ENCODE results near the gene MAP3K5. TPM values are rescaled to one million over a fixed set of nuclear protein-coding genes. Genes with fewer than 3 reads are reported as not detected.
A peak's percentile ranks its signal among the peaks of the same experiment; 100 is the strongest.
"Not testable (repeated sequence)": the region's sequence is repeated elsewhere in the genome, so short reads cannot be mapped to it uniquely, and the experiment has no call there.

The MAP3K5 gene
- total RNA-seq, 1 donor from 2014 or later: 24.4 TPM

- TF ChIP-seq, protein P1, sequence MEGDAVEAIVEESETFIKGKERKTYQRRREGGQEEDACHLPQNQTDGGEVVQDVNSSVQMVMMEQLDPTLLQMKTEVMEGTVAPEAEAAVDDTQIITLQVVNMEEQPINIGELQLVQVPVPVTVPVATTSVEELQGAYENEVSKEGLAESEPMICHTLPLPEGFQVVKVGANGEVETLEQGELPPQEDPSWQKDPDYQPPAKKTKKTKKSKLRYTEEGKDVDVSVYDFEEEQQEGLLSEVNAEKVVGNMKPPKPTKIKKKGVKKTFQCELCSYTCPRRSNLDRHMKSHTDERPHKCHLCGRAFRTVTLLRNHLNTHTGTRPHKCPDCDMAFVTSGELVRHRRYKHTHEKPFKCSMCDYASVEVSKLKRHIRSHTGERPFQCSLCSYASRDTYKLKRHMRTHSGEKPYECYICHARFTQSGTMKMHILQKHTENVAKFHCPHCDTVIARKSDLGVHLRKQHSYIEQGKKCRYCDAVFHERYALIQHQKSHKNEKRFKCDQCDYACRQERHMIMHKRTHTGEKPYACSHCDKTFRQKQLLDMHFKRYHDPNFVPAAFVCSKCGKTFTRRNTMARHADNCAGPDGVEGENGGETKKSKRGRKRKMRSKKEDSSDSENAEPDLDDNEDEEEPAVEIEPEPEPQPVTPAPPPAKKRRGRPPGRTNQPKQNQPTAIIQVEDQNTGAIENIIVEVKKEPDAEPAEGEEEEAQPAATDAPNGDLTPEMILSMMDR (IDR thresholded peaks at IDR 0.05): no peak
- peaks cover 6% of the 10 kb centered on the region for H3K9me3 Mint-ChIP-seq
- peaks cover 8% of the 10 kb centered on the region for H3K4me1 Mint-ChIP-seq
- H3K4me3 Mint-ChIP-seq: no peak overlapping the region
- H3K27ac Mint-ChIP-seq: no peak overlapping the region
- intact Hi-C loops (cut with micrococcal nuclease): no loop called here
- ATAC-seq (ENCODE audit: low read depth) (no peak), DNase-seq (no peak)
- peaks cover 87% of the 10 kb centered on the region for H3K36me3 Mint-ChIP-seq (ENCODE audit: low read depth)
- ChIA-PET CTCF (no interaction called here), POLR2A (no interaction called here)
- no peaks in the 10 kb centered on the region for H3K27me3 Mint-ChIP-seq
Observed at GRCh38 chr6:136586295-136586694, 206.0 kb downstream of the MAP3K5 start.

DNA sequence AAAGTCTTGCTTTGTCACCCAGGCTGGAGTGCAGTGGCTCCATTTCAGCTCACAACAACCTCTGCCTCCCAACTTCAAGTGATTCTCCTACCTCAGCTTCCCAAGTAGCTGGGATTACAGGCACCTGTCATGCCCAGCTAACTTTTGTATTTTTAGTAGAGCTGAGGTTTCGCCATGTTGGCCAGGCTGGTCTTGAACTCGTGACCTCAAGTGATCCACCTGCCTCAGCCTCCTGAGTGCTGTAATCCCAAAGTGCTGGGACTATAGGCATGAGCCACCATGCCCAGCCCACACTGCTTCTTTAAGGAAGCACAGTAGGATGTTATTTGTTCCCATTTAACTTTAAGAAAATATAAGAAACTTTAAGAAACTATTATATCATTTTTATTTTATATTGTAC, 206.8 kb downstream of the MAP3K5 start:
- H3K9me3 Mint-ChIP-seq; CTCF ChIA-PET; H3K27me3 Mint-ChIP-seq; ATAC-seq (ENCODE audit: low read depth); H3K4me3 Mint-ChIP-seq; H3K27ac Mint-ChIP-seq; H3K4me1 Mint-ChIP-seq; POLR2A ChIA-PET; intact Hi-C loops (cut with micrococcal nuclease); DNase-seq: not testable (repeated sequence)
- H3K36me3 Mint-ChIP-seq (ENCODE audit: low read depth): peaks cover 86% of the 10 kb centered on the region

- H3K9me3 Mint-ChIP-seq; H3K4me1 Mint-ChIP-seq; H3K4me3 Mint-ChIP-seq; DNase-seq; POLR2A ChIA-PET; ATAC-seq (ENCODE audit: low read depth); intact Hi-C loops (cut with micrococcal nuclease); H3K27ac Mint-ChIP-seq; H3K27me3 Mint-ChIP-seq: not testable (repeated sequence)
- peaks cover 86% of the 10 kb centered on the region for H3K36me3 Mint-ChIP-seq (ENCODE audit: low read depth)
- CTCF ChIA-PET: interaction anchor here (0.8 to 1.6 kb wide), 2 partner anchors 23 to 208 kb away, joined by 3 to 9 read pairs; partner anchors contain the start of gene MAP3K5
Observed at GRCh38 chr6:136584290-136584689, 208.0 kb downstream of the MAP3K5 start.

DNA sequence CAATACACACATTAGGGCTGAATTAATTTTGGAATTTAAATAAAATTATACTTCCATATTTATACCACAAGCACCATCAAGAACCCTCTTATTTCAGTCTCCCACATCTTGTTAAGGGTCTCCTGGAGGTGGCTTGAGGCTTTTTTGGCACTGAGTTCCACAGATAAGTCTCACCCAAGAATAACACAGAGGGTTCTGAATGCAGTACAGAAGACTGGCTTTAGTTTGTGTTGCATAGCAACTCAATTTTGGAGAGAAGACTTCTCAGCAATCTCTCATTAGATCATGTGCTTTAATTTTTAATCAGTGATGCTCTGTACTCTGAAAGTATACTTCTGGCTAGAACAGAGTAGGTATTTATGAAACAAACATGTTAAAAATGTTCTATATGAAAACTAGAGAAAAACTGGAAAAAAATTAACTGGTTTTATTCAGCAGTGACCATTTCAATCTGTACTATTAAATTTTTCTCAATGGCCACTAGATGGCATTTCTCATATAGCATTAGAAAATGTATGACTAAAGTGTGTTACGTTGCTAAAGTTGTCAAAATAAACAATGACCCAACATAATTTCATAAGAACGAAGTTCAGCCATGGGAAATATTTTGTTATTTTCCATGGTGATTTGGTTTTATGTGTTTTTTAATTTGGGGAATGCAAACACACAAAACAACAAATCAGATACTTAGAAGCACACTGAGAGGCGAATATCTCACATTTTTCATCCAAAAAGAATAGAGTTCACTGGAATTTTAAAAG, 209.4 kb downstream of the MAP3K5 start:
- Mint-ChIP-seq H3K36me3 (ENCODE audit: low read depth) (peaks cover 82% of the 10 kb centered on the region), H3K9me3 (no peaks in the 10 kb centered on the region), H3K4me3 (no peak overlapping the region), H3K27ac (no peak overlapping the region), H3K27me3 (no peaks in the 10 kb centered on the region), H3K4me1 (peaks cover 5% of the 10 kb centered on the region)
- CTCF ChIA-PET: interaction anchor here (0.9 to 1.6 kb wide), 2 partner anchors 24 to 209 kb away, joined by 4 to 9 read pairs; partner anchors contain the start of gene MAP3K5
- peak; percentile 28 for ATAC-seq (ENCODE audit: low read depth)
- POLR2A ChIA-PET: no interaction called here
- DNase-seq: no peak
- intact Hi-C loops (cut with micrococcal nuclease): loop anchor here (1.0 to 2.0 kb wide), 5 partner anchors 11 to 1058 kb away; no protein-coding TSS in a partner anchor
- TF ChIP-seq, protein P1 (IDR thresholded peaks at IDR 0.05): no peak

DNA sequence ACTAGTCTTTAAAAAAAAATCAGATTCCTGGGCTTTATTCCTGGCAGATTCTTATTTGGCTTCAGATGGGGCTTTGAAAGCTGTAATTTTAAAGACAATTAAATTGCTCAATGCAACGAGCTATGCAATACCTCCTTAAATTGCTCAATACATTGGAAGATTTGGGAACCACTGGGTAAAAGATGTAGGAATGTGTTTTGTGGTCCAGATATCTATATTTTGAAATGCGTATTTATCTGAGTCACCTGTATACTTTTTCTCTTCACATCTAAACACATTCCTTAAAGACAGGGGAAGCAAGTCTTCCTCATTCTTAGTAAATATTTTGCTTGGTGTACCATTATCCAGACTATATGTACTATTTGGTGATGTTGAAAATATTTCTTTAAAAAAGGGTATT, 212.5 kb downstream of the MAP3K5 start:
- no peak for ATAC-seq (ENCODE audit: low read depth)
- POLR2A ChIA-PET: no interaction called here
- Mint-ChIP-seq H3K4me3 (no peak overlapping the region), H3K9me3 (no peaks in the 10 kb centered on the region), H3K36me3 (ENCODE audit: low read depth) (peaks cover 89% of the 10 kb centered on the region), H3K27me3 (no peaks in the 10 kb centered on the region), H3K4me1 (no peaks in the 10 kb centered on the region), H3K27ac (no peak overlapping the region)
- TF ChIP-seq, protein P1 (IDR thresholded peaks at IDR 0.05): no peak
- DNase-seq: no peak
- CTCF ChIA-PET: no interaction called here
- intact Hi-C loops (cut with micrococcal nuclease): no loop called here

DNA sequence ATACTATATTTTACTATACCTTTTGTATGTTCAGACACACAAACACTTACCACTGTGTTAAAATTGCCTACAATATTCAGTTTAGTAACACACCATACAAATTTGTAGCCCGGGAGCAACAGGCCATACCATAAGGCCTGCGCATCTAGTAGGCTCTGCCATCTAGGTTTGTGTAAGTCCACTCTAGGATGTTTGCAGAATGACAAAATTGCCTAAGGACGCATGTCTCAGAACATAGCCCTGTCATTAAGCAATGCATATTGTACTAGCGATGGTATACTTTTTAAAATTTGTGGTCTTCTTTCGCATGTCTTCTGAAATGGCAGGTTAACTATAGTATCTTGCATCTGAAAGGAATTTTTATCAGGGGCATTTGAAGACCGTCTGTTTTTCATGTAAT, 215.5 kb downstream of the MAP3K5 start:
- Mint-ChIP-seq H3K4me1 (no peaks in the 10 kb centered on the region), H3K36me3 (ENCODE audit: low read depth) (peaks cover 80% of the 10 kb centered on the region), H3K4me3 (no peak overlapping the region), H3K27me3 (no peaks in the 10 kb centered on the region), H3K9me3 (peaks cover under 1% of the 10 kb centered on the region), H3K27ac (no peak overlapping the region)
- DNase-seq (no peak), ATAC-seq (ENCODE audit: low read depth) (no peak)
- intact Hi-C loops (cut with micrococcal nuclease): no loop called here
- TF ChIP-seq, protein P1 (IDR thresholded peaks at IDR 0.05): no peak
- CTCF ChIA-PET: no interaction called here
- POLR2A ChIA-PET: no interaction called here
